ENCODE results near the gene DUSP1. TPM values are rescaled to one million over a fixed set of nuclear protein-coding genes. Genes with fewer than 3 reads are reported as not detected.

DUSP1 gene
- total RNA-seq, 1 donor from 2014 or later, result 72.0 TPM

DNA sequence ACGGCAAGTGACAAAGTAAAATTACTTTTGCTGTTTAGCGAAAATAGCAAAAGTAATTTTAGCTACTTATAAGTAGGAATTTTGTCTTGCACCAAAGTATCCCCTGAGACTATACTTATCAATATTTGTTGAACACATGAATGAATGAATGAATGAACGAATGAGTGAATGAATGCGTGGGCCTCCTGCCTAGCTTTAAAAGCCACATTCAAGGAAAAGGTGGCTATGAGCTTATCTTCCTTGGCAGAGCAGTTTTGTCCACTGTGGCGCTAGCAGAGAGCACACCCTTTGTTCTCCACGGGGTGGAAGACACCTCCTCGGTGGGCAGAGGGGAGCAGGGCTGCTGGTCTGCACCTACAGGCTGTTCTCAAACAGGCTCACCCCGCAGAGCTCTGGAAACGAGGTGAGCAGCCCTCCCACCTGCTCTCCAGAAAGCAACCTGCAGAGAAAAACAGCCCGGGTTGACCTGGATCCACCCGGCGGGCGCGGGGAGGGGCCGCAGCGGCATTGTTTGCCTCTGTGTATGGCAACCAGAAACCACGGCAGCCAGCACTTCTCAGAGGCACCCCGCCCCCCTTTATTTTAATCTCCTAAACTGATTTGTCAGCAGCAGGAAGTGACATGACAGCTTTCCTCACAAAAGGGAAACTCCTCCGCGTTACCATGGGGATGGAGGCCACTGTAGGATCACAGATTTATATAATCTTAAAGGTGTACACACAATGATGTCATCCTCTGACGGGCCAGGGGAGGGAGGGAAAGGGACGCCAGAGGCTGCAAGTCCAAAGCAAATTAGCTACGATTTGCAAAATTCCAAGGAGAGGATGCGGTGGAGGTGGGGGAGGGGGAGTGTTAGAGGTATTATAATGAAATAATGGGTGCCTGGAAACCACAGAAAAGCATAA, 5.9 kb downstream of the DUSP1 start:
- peak; percentile 99 for DNase-seq (ENCODE audit: low read depth, low spot score)

DNA sequence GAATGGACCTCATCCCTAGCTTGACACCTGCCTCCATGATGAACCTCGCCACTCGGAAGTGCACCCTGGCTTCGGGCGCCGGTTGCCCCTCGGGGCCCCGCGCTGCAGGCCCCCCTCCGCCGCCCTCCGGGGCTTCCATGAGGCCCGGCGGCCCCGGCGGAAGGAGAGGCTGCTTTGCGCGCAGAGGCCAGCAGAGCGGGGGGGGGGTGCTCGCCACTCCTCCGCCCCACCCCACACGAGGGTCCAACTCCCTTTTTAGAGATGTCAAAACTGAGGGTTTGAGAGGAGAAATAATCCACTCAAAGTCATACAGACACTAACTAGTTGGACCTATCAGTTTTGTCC, 7.9 kb downstream of the DUSP1 start:
- no peak for DNase-seq (ENCODE audit: low read depth, low spot score)

DNA sequence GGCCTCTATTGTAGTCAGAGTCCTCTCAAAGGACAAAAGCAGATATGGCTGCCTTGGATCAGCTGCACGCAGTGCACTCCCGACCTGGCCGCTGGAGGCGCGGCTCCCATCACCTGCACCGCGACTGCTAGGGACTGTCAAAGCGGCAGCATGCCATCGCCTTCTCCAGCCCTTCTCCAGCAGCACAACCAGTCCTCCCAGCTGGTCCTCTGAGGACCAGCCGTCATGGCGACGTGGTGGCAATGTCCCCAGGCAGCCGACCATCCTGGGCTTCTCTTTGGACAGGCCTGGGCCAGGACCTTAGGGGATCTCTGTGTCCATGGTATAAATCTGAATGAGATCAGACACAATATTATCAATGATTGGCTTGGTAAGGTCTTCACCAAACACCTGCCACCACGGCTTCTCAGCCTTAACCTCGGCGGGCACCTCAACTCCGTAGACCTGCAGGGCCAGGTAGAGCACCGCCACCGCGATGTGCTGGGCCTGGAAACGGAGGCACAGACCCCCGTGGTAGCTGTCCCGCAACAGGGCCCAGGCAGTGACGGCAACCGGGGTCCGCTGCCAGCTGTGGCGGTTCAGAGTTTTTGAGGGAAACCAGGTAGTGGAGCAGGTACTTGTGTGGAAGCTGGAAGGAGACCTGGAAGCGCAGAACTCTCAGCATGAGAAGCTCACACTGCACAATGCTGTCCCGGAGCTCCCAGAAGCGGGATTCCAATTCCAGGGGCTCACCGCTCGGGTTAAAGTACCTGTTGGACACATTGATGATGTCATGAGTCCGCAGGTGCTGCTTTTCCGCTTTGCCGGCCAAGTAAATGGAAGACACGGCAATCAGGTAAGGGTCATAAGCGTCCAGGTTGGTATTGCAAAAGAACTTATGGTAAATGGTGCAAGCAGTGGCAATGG, 8.5 kb downstream of the DUSP1 start:
- no peak for DNase-seq (ENCODE audit: low read depth, low spot score)

DNA sequence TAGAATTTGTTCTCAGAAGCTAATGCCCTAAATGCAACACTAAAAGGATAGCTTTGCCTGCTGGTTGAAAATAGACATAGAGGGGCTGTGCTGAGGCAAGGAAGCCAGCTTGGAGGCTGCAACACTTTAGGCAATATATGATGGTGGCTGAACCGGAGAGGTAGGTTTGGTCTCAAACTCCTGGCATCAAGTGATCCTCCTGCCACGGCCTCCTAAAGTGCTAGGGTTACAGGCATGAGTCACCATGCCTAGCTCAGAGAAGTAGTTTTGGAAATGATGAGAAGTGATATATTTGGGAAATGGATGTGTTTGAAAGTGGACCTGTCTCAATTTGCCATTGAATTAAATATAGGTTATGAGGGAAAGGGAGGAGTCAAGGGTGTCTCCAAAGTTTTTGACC, 10.0 kb downstream of the DUSP1 start:
- no peak for DNase-seq (ENCODE audit: low read depth, low spot score)

DNA sequence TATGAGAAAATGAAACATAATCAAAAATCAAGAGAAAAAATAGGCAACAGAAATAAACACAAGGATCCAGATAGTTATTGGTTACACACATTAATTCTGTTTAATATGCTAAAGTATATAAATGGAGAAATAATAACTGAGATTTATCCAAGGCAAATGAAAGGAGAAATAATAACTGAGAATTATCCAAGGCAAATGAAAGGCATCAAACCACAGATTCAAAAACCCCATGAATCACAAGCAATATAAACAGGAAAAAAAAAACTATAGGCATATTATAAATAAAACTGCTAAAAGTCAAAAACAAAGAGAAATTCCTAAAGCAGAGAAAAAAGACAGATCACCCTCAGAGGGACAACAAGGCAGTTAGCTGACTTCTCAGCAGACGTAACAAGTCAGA, 10.9 kb downstream of the DUSP1 start:
- DNase-seq (ENCODE audit: low read depth, low spot score), result no peak

DNA sequence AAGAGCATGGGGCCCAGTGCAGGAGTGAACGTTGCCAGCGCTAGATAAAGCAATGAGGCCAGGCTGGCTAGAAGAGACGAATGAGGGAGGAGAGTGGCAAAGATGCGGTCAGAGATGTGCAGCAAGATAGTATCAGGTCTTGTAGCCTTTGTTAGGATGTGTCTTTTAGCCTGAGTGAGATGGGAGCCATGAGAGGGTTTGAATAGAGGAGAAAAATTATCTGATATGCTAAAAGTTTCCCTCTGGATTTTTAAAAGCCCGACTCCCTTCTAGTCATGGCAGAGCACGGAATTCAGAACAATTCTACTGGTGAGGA, 12.2 kb downstream of the DUSP1 start:
- DNase-seq (ENCODE audit: low read depth, low spot score), result no peak

DNA sequence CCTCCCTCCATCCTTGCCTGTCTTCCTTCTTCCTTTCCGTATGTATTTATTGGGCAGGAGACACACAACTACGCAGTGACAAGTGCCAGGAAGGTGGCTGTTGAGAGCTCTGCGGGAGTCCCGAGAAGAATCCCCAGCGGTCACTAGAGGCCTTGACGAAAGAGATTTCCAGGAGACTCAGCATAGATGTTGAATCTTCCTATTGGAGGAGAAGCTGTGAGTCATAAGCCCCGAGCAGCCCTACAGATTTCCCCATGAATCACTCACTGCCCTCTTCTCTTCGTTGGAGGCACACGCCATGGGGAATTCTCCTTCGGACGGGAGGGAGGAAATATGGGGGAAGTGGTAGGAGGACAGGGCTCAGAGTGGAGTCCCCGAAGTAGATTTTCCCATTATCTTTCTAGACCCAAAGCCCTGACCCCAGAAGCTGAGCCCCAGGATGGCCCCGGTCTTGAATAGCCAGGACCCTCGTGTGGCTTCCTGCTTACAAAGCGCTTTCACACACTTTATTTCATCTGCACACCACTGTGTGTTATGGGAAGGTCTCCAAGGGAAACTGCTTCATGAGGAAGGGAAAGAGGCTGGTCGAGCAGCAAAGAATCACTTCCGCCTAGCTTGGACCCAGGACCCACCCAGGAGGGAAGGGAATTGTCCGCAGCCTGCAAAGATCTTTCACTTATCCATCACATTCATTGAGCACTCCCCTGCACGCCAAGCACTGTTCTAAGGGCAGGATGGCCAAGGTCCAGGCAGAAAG, 12.7 kb downstream of the DUSP1 start:
- peak; percentile 81 for DNase-seq (ENCODE audit: low read depth, low spot score)

DNA sequence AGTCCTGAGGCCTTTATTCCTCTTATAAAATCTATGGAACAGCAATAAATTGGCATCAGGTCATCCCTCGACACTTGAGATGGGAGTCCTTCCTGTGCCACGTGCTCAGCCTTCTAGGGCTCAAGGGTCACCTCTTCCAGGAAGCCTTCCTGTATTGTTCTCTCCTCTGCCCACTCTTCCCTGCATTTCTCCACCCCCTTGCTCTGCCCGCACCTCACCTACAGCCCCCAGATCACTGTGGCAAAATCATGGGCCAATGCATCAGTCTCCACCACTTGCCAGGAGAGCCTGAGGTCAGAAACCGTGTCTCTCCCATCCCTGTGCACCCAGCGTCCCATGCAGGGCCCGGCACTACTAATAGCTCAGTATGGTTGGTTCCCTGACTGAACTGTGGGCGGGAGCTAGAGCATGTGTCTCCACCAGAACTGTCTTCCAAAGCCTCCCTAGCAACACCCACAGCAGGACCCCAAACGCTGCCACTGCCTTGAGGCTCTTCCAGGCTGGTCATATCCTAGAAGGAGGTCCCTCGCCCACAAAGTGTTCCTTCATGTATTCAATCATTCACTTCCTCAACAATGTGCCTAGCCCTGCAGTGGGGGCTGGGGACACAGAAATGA, 13.5 kb downstream of the DUSP1 start:
- DNase-seq (ENCODE audit: low read depth, low spot score), result no peak

DNA sequence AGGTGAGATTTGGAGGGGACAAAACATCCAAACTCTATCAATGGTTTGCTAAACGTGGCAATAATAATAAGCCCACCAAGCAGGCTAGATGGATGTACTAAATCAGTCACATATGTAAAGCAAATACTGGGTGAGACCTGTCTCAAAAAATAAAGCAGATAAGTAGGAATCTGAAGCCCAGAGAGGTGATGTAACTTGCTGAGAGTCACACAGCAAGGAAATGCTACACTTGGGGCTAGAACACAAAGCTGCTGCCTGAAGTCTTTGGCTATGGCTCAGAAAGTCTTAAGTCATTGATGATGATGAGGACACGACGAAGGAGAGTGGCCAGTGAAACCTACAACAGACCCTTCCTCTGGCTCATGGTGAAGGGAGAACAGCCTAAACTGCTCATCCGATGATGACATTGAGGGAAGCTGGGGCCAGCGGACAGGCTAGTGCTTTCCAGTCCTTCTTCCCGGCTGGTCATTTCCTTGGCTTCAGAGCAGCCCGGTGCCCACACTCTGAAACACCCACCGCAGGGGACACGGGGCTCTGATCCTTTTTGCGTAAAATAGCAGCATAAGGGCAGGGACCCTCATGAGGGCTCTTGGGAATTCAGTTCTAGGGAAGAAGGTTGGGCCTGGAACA, 14.1 kb downstream of the DUSP1 start:
- DNase-seq (ENCODE audit: low read depth, low spot score), result no peak

DNA sequence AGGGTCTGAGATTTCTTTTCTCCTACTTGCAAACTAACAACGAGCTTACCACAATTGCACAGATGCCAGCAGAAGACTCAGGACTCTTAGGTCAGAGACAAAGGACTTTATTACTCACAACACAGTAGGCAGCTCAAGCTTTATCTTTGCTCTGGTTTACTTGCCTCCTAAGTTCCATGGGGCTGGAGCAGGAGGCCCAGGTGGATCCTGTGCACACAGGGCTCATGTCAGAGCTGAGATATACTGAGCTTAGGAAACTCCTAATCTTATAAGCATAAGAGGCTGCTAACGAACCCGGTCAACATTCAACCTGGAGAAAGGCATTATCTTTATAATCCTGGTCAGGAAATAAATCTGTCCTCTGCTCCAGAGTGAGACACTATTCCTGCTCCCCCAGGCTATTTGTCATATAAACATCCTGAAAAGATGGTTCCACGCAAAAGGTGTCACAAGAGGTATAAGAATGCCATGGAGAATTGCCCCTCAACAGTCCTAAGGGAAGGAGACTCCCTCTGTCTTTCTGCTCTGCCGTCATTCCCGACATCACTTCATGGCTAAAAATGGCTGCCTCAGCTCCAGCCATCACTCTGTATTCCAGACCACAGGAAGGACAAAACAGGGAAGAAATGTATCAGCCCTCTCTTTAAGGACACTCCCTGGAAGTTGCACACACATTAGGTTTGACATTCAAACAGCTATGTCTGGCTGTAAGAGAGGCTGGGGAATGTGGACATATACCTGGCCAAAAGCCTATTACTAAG, 16.2 kb downstream of the DUSP1 start:
- no peak for DNase-seq (ENCODE audit: low read depth, low spot score)

DNA sequence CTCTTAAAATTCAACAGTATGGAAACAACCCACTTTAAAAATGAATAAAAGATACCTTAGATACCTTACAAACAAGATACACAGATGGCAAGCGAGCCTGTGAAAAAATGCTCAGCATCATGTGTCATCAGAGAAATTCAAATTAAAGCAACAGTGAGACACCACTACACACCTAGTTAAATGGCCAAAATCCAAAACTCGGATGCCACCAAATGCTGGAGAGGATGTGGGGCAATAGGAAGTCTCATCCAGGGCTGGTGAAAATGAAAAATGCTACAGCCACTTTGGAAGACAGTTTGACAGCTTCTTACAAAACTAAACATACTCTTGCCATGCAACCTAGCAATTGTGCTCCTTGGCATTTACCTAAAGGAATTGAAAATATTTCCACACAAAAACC, 17.9 kb downstream of the DUSP1 start:
- DNase-seq (ENCODE audit: low read depth, low spot score), result no peak

DNA sequence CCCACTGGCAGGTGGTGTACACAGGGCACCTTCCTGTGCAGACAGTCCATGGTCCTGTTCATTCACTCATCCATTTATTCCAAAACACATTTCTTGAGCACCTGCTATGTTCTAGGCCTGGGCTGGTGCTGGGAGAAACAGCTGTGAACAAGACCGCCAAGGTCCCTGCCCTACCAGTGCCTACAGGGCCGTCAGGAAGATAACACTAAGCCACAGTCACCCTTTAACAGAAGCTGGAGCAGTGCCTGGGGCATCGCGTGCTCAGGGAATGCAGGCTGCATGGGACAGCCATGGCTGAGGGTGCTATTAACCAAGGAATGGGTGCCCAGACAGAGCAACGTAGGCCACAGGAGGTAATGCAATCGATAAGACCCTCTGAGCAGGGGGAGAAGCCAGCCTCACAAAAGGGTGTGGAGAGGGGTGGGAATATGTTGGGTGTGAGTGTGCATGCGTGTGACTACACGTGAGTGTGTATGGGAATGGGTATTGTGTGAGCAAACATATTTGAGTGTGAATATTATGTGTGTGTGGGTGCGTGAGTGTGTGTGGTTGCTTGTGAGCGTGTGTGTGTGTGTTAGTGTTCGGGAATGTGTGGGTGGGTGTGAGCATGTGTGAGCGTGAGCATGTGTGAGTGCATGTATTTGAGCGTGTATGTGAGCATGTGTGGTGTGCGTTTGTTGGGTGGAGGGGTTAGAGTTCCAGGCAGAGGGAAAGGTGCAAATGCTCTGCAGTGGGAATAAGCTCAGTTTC, 19.1 kb downstream of the DUSP1 start:
- DNase-seq (ENCODE audit: low read depth, low spot score), result no peak

DNA sequence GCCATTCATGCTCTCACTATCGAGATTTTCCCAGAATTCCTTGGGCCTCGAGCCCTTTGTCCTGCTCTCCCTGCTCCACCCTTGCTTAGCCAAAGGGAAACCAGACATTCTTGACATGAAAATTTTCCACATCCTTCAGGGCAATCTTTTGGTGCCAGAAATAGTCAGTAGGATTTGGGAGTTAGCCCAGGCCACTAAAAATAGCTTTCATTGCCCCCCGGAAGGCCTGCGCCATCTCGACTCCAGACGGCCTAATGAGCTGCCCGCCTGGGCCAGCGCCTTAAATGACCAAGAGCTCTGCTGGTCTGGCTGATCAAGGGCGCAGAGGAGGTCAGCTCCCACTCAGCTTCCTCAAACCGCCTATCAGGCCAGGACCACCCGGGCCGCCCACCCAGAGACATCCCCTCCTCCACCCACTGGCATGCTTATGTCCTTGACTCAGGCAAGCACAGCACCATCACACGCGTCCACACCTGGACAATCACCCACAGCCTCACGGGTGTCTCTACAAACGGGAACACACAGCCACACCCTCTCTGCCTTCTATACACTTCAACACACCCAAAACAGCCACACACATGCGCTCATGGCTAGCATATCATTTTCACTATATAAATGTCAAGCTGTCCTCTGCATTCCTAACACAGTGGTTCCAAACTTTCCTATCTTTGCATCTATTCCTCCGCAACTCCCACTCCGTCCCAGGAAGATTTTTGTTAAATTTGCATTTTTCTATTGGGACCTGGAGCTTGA, 20.9 kb downstream of the DUSP1 start:
- DNase-seq (ENCODE audit: low read depth, low spot score), result no peak

DNA sequence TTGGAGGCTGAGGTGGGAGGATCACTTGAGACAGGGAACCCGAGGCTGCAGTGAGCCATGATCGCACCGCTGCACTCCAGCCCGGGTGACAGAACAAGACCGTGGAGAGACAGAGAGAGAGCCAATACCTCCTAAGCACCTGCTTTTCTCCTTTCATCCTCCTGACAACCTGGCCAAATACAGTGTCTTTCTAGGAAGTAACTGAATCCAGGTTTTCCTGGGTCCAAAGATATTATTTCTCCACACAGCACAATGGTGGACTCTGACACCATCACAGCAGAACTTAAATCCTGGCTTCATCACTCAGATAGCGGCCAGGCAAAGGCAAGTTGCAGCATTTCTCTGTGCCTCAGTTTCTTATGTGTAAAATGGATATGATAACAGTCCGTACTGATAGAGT, 21.9 kb downstream of the DUSP1 start:
- DNase-seq (ENCODE audit: low read depth, low spot score), result no peak

DNA sequence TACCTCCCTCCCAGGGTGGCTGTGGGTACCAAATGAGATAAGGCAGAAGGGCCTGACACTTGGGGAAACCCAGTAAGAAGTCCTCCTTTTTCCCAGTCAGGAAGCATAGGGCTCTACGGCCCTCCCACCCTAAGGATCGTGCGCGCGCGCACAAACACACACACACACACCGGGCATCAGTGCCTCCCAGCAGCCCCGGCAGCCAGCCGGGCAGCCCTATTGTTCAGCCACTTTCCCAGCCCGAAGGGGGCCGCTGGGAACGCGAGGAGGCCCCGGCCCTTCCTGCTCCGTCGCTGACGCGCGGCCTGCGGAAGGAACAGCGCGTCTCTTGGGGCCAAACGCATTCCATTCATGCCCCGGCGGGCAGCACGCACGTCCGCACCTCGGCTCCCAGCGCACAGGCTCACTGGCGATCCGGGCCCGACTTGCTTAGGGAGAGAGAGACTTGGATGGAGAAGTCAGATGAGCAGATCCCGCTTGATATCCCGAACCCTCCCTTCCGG, 22.6 kb downstream of the DUSP1 start:
- peak; percentile 84 for DNase-seq (ENCODE audit: low read depth, low spot score)

DNA sequence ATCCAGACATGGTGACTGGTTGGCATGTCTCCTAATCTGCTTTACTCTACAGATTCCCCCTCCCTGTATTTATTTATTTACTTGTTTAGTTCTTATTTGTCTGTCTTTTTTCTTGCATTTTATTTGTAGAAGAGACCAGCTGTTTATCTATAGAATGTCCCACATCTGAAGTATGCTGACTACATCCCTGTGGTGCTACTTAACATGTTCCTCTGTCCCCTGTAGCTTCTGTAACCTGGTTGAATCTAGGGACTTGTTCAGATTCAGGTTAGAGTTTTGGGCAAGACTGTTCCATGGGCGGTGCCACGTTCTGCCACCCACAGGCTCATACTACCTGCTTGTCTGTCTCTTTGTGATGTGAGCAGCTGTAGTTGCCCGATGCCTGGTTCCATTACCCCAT, 23.5 kb downstream of the DUSP1 start:
- no peak for DNase-seq (ENCODE audit: low read depth, low spot score)

DNA sequence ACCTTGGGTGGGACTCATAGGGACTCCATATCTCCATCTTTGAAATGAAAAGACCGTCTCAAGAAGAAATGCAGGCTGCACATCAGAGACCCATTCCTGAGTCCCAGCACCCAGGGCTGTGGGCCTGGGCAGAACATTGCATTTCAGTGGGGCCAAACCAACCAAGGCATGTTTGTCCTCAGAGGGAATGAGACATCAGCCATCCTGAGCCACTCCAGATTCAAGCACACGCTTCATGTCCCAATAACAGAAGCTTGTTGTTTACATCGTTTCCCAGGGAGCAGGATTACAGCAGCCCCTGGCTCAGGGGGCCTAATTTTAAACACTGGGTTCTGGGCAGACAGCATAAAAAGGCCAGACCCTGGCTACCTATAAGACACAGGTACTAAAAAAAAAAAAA, 24.3 kb downstream of the DUSP1 start:
- no peak for DNase-seq (ENCODE audit: low read depth, low spot score)

DNA sequence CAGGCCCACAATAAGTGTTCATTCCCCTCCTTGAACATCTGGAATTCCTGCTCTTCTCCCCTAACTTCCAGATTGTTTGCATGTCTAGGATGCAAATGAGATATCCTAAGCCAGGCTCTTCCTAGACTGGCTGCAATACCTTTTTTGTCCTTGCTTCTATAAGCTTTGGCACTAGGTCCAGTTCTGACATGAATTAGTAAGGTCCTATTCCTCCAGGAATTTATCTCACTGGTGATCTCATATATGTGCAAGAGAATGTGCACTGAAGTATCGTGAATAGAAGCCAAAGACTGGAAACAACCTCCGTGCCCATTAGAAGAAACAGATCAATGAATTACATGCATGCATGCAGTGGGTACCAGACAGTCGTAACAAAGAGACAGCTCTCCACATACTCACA, 25.2 kb downstream of the DUSP1 start:
- DNase-seq (ENCODE audit: low read depth, low spot score), result no peak

DNA sequence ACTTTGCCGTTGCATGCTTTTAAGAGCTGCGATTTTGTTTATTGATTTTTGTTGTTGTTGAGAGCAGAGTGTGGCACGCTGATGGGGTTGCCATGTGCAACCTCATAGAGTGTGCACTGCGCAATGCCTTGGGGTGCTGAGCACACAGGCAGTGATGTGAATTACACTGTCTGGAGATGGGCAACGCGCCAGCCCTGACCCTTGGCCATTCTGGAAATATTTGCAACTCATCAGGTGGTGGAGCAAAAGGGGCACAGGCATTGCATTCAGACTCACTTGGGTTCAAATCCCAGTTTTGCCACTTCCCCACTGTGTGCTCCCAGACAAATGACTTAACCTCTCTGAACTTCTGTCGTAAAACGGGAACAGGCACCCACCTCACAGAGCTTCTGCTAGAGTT, 25.6 kb downstream of the DUSP1 start:
- DNase-seq (ENCODE audit: low read depth, low spot score), result no peak
